Pulmonary artery endothelial cell (primary cell): ENCODE results near the gene RMDN2. TPM values are rescaled to one million over a fixed set of nuclear protein-coding genes. Genes with fewer than 3 reads are reported as not detected.

Source experiments
- DNase-seq: peaks from one replicate; pipeline ENCODE4 v3.0.0-alpha.2; 2011; ENCODE audit warnings: low read depth, low spot score
- total RNA-seq: library from RNA; depleted of rRNA; stranded (reverse); fragments of >200 nt; gene quantifications from 2 replicates; pipeline ENCODE4 v1.2.3, GENCODE V29; 2014

RMDN2 gene
- total RNA-seq, 1 donor from 2014 or later, result 2.8 TPM

DNA sequence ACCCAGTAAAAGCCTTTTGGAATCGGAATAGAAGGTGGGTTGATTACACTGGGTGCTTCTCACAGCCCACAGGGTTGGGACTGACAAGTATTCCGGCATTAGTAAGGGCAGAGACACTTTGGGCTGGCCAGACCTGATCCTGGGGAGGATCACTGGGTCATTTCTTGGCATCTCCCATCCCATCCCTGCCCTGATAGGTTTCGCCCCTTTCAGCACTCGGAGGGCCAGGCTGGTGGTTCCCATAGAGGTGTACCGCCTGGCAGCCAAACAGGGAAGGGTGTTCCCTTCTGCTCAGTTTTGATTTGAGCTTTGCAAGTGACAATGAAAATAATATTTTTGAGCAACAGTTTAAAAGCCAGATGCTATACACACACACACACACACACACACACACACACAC, 113.6 kb downstream of the RMDN2 start:
- DNase-seq, result no peak

DNA sequence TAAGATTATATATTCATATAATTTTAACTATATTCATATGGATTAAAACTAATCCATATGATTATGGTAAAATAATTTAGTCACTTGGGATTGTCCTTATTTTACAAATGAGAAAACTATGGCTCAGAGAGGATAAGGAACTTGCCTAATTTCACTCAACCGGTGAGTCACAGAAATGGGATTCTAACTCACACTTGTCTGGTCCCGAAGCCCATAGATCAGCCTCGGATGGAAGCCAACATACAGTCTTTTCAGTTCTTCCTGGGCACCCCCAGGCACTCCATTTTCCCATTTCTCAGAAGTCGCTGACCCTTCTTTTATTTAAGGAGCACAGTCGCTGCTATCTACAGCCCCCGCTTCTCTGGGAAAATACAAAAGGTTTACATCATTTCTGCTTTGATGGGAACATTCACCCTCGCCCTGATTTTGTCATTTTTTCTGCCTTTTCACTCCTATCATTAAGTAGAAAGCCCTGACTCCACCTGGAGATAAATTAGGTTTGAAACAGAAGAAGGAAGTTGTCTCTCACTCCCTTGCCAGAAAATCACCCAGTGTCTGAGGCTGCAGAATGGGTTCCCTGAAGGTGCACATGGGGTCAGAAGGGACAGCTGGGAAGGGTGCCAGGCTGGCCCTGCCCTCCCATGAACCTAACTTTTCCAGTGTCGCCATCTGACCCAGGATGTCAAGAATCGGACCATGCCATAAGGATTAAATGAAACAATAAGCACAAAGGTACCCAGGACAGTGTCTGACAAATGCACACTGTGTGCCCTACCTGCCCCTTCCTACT, 114.2 kb downstream of the RMDN2 start:
- DNase-seq, result no peak

DNA sequence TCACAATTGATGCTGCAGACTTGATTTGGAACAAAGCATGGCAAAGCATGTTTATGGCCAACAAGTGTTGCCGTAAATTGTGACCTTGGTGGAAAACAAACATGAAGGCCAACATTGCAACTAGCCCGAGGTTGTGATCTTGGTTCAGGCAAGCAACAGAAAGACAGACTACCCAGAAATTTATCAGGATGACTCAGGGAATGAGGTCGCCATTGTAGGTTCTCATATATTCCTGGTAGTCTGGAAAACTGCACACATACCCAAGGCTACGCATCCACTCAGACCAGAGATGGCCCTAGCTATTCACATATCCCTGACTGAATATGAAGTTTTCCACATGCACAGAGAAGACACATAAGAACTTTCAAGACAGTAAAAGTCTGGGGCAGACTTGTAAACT, 120.7 kb downstream of the RMDN2 start:
- no peak for DNase-seq

DNA sequence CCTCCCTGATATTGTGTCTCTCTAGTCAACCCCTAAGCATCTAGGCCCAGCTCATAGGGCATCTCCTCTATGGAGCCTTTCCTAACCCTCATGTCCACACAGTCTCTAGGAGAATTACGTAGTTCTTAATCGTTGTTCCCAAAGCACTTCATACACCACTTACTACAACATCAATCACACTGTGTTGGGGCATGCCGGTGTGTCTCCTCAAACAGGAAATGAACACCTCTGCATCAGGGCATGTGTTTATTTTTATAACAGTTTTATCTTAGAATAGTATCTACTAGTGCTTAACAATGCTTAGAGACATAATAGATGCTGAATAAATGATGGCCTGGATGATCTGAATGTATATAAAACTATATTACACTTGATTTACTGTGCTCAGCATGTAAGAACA, 131.1 kb downstream of the RMDN2 start:
- no peak for DNase-seq

DNA sequence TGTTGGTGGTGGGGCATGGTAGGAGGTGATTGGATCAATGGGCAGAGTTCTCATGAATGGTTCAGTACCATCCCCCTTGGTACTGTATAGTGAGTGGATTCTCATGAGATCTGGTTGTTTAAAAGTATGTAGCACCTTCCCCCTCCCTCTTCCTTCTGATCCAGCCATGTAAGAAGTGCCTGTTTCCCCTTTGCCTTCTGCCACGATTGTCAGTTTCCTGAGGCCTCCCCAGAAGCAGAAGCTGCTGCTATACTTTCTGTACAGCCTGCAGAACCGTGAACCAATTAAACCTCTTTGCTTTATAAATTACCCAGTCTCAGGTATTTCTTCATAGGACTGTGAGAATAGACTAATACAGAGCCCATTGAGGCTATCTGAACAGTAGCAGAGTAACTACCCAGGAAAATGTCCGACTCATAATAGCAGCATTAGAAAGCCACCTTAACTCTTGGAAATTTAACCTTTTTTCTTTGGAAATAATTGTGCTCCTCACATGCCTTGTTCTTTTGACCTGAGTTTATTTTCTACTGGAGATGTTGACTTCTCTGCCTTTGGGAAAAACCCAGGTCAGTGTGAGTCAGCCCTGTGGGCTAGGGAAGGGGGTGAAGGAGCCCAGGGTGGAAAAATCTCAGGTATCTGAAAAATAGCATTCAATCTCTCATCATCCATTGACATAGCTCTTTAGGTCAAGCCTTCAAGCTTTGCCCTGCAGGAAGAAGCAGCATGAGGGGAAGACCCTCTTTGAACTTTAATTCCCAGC, 132.7 kb downstream of the RMDN2 start:
- DNase-seq, result no peak

DNA sequence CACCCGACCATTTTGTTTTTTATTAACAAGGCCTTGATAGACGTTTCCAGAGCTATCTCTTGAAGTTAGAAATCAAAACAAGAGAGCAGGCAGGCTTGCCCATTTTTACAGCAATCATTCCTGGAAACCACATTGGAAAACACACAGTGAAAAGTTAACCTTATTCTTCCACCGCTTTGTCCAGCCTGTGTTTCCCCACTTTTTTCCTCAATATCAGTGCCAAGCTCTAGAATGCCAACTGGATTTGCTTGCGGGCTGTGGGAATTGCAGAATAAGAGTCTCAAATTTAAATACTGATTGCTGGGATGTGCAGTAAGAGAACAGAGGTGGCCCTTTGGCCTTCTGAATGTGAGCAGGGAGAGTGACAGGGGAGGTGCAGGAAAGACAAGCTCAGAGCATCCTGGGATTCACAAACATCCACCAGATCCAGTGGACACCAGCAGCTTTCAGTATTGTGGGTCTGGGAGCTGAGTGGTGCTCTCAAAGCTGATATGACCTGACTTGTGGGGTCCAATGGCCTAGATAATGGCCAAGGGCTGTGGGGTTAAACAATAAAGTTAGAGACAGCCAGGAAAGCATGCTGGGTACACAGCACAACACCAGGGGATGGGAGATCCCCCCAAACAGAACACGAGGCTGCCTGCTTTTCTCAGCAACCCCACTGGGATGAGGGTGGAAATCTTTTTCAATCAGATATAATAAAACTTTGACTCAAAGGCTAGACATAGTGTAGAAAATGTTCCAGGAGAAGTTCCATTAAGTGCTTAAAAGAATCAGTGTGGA, 135.3 kb downstream of the RMDN2 start:
- no peak for DNase-seq

DNA sequence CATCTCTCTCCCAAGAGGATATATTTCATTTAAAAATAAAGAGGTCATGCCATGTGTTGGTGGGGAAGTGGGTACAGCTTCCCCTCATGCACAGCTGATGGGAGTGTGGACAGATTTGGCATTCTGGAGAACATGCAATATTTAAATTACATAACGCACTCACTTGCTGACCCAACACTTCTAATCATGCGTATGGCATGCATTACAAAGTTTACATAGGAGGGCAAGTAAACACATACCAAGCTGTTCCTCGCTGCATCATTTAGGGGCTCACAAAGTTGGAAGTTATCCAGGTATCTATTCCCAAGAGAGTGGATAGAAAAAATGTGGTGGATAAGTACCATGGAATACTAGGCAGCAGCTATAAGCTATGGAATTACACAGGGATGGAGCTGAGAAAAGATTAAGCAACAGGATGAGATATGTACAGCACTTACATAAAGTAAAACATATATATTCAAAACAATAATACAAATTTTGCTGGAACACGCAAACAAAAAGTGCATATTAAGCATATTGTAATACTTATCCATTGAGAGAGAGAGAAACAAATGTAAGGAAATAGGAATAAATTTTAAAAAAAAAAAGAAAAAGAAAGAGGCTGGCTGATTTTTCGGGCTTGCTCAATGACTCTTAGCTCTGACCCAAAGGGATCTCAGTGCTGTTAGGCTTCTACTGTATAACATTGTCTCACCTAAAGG, 139.9 kb downstream of the RMDN2 start:
- DNase-seq, result no peak

DNA sequence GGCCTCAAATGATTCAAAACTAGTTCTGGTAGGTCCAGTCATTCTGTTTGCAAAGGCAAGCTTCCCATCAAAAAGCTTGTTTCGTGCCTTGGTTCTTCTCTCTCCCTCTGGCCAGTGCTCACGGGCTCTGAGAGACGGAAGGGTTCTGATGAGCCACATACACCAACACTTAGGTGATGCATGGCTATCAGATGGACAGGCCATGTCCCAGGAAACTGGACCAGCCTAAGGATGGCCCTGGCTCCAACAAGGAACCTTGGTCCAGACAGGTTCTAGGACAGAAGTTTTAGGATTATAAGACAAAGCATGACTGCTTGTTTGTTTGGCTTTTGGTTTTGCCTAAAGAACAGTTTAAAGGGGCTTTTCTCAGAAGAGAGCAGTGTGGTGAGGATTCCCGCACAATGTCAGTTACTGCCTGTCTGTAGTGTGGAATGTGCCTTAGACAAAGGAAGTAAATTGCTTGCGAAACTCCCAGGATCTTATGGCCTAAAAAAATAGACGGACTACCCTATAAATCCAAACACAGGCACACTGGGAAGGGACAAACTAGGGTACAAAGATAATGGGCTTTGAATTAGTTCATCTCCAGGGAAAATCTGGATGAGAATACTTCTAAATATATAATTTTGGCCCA, 140.5 kb downstream of the RMDN2 start:
- DNase-seq, result no peak

DNA sequence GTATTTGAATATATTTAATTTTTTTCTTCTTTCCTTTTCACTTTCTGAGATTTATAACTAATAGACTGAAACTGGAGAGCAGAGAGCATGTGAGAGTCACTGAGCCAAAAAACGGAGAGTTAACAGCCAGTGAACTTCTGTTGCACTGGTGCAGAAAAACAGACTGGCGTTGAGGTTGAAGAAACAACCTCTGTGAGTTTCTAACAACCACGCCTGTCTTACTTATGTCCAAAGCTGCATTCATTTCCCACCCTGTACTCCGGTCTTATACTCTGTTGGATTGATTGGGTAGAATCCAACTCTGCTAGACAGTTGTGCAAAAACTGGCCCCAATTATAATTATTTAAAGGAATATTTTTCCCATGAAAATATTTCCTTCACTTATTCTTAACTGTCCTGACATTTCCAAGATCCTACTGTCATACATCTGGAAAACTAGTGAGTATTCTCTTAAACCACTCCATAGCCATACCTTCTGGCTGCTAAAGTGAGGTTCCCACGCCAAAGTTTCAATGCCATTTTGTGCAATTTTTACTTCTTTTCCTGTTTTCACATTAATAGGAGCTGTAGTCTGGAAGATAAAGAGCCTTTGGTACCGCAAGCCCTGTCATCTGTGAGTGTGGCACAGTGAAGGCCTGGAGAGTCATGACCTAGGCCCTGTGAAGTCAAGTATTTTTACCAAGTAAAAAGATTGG, 141.5 kb downstream of the RMDN2 start:
- no peak for DNase-seq

Other genes with a start within 250 kb of the RMDN2 start
- gene CYP1B1, start 150.9 kb downstream of the RMDN2 start, total RNA-seq, result 0.07 and 0.13 TPM in 2 replicates